GM19238 (cell line): ENCODE data around the gene F2RL3.
"Not testable (repeated sequence)": the region's sequence is repeated elsewhere in the genome, so short reads cannot be mapped to it uniquely, and the experiment has no call there.

Experiments
- DNase-seq: peaks from one replicate; pipeline ENCODE4 v3.0.0; 2011; ENCODE audit warnings: low spot score; ENCODE audit not compliant: insufficient read length

The F2RL3 gene

DNA sequence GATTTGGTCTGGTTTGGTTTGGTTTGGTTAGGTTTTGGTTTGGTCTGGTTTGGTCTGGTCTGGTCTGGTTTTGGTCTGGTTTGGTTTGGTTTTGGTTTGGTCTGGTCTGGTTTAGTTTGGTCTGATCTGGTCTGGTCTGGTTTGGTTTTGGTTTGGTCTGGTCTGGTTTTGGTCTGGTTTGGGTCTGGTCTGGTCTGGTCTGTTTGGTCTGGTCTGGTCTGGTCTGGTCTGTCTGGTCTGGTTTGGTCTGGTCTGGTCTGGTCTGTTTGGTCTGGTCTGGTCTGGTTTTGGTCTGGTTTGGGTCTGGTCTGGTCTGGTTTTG lies 13.9 kb upstream of the F2RL3 start:
- DNase-seq: not testable (repeated sequence)

DNA sequence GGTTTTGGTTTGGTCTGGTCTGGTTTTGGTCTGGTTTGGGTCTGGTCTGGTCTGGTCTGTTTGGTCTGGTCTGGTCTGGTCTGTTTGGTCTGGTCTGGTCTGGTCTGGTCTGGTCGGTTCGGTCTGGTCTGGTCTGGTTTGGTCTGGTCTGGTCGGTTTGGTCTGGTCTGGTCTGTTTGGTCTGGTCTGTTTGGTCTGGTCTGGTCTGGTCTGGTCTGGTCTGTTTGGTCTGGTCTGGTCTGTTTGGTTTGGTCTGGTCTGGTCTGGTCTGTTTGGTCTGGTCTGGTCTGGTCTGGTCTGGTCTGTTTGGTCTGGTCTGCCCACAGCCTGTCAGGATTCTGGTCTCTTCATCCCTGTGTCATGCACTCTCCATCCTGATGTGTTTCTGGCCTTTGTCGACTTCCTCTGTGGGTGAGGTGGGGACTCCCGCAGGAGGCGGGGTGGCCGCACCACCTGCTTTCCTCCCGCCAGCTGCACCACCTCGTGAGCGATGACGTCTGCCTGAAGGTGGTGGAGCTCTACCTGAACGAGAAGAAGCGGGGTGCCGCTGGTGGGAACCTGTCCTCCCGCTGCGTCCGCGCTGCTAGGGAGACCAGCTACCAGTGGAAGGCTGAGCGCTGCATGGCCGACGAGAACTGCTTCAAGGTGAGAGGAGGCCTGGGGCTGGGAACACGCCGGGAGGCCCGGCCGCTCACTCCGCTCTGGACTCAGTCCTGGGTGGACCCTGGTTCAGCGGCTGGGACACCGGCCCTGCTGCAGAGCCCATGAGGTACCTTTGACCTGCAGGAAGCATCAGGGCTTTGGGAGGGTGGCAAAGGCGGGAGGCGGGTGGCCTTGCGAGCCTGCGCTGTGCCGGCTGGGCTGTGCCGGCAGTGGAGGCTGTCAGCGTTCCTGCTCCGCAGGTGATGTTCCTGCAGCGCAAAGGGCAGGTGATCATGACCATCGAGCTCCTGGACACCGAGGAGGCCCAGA lies 12.9 kb upstream of the F2RL3 start:
- no peak for DNase-seq

DNA sequence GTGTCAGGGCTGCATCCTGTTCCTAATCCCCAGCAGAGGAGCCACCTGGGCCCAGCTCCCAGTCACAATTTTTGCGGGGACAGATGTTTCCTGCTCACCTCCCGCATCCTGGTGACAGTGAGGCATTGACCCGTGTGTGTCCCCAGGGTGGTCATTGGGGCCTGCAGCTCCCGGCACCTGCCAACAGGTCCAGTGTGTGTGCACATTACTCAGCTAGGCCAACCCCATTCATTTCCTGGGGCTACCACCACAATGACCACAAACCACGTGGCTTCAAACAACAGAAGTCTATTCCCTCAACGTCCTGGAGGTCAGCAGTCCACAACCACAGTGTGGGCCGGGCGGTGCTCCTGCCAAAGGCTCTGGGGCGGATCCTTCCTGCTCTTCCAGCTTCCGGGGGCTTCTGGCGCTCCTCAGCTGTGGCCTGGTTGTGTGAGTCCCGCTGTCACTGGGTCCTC lies 11.9 kb upstream of the F2RL3 start:
- no peak for DNase-seq

GRCh38 chr19:16877581-16877980 lies 11.2 kb upstream of the F2RL3 start:
- DNase-seq: no peak

DNA sequence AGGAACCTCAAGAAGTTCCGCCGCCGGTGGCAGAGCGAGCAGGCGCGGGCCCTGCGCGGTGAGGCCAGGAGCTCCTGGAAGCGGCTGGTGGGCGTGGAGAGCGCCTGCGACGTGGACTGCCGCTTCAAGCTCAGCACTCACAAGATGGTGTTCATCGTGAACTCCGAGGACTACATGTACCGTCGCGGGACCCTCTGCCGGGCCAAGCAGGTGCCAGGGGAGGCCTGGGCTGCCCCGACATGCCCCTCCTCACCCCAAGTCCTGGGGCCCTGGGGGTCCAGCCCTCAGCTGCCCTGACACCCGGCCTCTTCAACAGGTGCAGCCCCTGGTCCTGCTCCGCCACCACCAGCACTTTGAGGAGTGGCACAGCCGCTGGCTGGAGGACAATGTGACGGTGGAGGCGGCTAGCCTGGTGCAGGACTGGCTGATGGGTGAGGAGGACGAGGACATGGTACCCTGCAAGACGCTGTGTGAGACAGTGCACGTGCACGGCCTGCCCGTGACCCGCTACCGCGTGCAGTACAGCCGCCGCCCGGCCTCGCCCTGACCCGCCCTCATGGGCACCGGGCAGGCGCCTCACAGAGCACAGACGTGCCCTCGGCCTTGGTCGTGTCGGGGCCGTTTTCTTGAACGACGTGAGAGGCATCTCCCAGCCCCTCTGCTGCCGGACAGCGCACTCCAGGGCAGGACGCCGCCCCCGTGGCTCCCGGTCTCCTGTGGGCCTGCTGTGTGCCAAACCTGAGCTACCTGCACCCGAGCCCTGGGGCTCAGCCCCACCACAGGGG lies 10.4 kb upstream of the F2RL3 start:
- no peak for DNase-seq

DNA sequence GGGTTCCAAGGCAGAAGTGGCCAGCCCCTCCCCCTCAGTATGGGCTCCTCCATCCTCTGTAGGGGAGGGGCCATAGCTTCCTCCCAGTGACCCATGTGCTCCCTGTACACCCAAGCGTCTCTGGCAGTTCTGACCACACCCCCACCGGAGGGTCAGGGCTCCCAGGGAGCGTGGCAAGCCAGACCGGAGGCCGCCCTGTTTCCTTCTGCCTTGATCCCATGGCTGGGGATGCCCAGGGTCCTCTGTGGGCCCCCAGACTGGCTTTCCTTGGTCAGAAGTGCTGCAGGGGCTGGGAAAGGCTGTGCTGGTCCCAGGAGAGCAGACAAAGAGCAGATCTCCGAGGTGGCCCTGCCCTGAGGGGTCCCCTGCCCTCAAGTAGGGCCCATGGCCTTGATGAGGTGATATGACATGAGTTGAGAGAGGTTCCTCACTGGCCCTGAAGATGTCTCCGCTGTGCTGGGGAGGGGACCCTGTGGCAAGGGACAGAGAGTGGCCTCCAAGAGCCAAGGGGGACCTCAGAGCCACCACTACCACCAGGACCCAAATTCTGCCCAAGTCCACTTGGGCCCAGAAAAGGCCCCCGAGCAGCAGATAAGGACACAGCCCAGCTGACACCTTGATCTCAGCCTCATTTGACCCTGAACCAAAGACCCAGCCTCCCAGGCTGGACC lies 7.8 kb upstream of the F2RL3 start:
- DNase-seq: no peak

DNA sequence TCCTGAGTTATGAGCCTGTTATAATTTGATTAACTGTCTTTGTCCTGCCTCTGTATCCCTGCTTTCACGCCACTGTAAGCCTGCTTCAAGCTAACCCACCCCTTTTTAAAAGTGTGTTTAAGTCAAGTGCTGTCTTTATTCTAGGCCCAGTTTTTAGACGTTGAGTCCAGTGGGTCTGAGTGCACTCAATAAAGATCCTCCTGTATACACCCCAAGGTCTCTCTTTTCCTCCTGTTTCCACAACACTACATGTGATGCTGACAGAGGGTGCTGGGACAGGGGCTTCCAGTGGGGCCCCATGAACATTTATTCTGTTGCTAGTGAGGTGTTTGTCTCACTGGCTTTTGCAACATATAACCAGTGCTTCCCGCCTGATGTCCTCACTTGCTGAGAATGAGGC lies 6.7 kb upstream of the F2RL3 start:
- DNase-seq: no peak

DNA sequence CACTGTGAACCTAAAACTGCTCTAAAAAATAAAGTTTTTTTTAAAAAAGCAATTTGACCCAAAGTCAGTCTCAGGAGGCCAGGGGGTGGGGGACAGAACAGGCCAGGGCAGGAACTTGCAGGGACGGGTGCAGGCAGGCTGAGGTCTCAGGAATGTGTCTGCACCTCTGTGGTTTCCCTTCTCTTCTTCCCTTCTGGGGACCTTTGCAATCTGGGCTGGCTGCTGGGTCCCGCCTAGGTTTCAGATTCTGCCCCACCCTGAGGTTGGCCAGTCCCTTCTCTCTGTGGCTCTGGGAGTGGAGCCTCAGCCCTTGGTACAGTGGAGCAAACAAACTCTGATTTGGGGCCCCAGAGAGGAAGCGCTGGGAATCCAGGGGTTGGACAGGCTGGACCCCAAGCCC lies 5.3 kb upstream of the F2RL3 start:
- no peak for DNase-seq

DNA sequence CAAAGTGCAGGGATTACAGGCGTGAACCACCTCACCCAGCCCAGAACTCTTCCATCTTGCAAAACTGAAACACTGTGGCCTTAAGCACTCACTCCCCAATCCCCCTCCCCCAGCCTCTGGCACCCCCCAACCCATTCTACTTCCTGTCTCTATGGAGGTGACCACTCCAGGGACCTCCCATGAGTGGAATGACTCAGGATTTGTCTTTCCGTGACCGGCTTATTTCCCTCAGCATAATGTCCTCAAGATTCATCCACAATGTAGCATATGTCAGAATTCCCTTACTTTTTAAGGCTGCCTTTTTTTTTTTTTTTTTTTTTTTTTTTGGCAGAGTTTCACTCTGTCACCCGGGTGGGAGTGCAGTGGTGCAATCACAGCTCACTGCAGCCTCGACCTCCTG lies 3.6 kb upstream of the F2RL3 start:
- no peak for DNase-seq

GRCh38 chr19:16886305-16886880 lies 2.4 kb upstream of the F2RL3 start:
- no peak for DNase-seq

DNA sequence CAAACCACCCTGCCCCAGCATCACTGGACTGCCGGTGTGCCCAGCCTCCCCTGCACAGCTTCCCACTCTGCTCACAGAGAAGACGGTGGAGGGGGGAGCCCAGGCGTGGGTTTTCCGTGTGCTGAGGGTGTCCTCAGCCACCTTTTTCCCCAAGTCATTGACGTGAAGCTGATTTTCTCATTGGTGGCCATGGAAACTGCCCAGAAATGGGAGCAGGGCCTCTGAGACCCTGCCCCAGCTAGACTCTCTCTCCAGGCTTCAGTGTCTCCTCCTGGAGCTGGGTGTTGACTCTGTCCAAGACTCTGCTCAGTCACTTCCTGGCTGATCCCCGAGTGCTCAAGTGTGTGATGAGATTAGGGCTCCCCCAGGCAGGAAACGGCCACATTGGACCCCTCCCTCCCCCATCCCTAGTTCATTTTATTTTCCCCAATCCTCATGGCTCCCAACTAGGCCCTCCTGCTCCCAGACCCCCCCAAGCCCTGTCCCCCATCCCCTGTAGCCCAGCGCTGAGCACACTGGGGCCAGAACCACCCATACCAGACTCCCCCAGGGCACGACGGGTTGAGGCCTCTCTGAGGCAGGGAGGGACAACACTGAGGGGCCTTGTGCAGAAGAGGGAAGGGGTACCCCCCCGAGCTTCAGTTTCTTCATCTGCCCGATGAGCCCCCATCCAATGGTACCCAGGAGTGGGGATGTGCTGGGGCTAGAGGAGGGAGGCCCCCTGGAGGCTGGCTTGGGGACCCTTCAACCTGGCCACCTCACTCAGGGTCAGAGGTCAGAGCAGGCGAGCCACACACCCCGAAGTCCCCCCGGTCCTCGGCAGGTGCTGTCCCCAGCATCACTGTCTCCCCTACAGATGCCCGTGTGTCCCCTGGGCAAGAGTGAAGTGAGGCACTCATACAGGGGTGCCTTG lies 1.2 kb upstream of the F2RL3 start:
- no peak for DNase-seq

DNA sequence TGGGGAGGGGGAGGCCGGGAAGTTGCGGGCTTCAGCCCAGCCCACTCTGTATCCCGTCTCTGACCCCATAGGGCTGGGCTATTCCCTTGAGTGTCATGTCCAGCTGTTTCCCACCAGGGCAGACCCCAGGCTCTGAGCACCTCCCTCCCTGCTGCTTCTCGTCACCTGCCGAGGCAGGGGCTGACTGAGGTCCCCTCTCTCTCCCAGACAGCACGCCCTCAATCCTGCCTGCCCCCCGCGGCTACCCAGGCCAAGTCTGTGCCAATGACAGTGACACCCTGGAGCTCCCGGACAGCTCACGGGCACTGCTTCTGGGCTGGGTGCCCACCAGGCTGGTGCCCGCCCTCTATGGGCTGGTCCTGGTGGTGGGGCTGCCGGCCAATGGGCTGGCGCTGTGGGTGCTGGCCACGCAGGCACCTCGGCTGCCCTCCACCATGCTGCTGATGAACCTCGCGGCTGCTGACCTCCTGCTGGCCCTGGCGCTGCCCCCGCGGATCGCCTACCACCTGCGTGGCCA lies 625 bp downstream of the F2RL3 start:
- DNase-seq: no peak

GRCh38 chr19:16889883-16890460 lies 1.2 kb downstream of the F2RL3 start:
- DNase-seq: no peak

GRCh38 chr19:16890461-16891184 lies 1.8 kb downstream of the F2RL3 start:
- no peak for DNase-seq

DNA sequence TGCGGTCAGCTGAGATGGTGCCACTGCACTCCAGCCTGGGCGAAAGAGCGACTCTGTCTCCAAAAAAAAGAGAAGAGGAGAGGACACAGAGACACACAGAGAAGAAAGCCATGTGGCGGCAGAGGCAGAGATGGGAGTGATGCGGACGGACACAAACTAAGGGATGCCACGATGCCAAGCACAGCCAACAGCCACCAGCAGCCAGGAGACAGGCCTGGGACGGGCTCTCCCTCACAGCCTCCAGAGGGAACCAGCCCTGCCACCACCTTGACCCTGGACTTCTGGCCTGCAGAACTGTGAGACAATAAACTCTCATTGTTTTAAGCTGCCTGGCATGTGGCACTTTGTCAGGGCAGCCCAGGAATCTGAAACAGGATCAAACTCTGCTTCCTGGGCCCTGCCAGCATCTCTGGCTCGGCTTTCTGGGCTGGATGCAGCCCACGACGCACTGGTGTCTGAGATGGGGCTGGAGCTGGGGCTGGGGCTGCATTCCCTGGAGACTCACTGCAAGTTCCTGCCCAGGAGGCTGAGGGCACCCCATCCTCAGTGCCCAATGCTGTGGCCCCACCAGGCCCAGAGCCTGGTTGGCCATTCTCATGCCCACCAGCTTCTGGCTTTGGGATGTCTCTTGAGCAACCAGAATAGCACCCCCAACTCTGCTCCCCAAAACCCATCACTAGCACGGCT lies 3.0 kb downstream of the F2RL3 start:
- DNase-seq: no peak

- no peak for DNase-seq
Measured at GRCh38 chr19:16892436-16892835, 3.6 kb downstream of the F2RL3 start.

DNA sequence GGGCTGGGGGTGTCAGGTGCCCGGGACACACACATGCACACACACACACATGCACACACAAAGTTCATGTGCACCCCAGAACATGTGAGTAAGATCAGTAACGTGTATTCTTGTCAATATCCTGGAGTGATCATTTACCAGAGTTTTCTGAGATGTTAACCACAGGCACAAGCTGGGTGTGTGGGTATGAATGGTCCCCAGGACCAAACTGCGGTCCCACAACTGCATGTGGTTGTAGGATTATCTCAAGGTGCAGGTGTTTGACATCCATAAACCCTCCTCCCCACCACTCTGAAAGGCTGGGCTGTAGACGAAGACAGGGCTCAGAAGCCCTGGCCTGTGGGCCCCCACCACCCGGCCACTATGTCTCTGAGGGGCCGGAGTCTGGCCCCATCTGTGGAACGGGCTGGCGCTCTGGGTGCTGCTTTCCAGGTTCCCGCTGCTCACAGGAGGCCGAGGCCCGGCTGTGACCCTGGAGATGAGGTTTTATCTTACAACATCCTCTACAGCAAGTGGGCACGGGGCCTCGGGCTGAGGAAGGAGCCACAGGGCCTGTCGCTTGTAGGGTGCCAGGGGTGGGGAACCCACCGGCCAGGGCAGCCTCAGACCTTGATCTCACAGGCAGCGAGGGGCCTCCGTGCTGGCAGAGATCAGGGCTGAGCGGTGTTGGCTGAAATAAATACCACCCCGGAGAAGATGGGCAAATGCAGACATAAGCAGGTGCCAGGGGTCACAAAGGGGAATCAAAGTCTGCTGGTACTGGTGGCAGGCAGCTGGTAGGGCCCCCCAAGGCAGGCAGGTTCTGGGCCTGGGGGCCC lies 4.3 kb downstream of the F2RL3 start:
- DNase-seq: peak; percentile 61

DNA sequence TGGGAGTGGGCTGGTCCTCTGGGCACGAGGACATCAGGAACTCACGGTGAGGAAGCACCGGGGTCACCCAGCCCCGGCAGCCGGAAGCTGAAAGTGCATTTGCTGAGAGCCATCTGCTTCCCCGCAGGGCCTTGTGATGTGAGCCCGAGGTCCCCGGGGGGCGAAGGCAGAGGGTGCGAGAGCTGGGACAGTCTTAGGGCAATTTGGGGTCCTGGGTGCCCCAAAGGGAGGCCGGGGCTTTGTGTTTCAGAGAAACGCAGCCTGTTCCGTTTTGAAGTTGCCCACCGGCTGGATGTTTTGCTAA lies 4.8 kb downstream of the F2RL3 start:
- DNase-seq: peak; percentile 62
